ENCODE data around the gene IPCEF1.
A peak's percentile ranks its signal among the peaks of the same experiment; 100 is the strongest.

IPCEF1 gene

DNA sequence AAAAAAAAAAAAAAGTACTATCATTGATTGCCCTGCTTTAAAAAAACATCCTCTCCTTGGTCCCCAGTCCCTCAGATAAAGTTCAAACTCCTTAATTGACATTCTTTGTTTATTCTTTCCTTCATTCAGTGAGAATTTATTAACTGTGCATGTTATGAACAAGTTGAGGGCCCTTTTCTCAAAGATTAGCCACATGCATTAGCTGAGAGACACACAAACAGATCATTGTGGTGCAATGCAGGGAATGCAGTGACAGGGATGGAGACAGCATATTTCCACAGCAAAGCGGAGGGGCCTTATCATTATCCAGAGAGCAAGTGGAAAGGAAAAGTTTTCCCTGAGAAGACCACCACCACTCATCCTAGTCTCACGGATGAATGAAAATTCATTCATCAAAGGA lies 21.9 kb upstream of the IPCEF1 start:
- TF ChIP-seq, protein P1, sequence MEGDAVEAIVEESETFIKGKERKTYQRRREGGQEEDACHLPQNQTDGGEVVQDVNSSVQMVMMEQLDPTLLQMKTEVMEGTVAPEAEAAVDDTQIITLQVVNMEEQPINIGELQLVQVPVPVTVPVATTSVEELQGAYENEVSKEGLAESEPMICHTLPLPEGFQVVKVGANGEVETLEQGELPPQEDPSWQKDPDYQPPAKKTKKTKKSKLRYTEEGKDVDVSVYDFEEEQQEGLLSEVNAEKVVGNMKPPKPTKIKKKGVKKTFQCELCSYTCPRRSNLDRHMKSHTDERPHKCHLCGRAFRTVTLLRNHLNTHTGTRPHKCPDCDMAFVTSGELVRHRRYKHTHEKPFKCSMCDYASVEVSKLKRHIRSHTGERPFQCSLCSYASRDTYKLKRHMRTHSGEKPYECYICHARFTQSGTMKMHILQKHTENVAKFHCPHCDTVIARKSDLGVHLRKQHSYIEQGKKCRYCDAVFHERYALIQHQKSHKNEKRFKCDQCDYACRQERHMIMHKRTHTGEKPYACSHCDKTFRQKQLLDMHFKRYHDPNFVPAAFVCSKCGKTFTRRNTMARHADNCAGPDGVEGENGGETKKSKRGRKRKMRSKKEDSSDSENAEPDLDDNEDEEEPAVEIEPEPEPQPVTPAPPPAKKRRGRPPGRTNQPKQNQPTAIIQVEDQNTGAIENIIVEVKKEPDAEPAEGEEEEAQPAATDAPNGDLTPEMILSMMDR (IDR thresholded peaks at IDR 0.05; ENCODE audit: low read length, missing control alignments): no peak
- no peak overlapping the region for H3K4me3 ChIP-seq (replicated peaks; ENCODE audit: low read depth, low read length)
- DNase-seq (ENCODE audit: low read depth): no peak

DNA sequence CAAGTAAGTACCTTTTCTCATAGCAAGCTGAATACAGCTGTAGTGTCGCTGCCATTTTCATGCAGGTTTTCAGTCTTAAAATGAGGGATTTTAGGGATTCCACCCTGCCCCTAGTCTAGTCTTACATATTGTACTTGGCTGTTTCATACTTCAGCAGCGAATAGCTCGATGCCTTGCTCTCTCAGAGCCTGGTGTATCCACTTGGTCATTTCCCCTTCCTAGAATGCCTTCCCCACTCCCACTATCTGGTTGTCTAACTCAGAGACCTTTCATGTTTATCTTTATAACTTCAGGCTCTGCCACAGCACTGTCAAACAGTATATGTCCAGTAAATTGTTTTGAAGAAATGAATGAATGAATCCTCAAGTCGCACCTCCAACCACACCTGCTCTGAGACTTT lies 21.1 kb upstream of the IPCEF1 start:
- DNase-seq (ENCODE audit: low read depth): no peak
- no peak overlapping the region for H3K4me3 ChIP-seq (replicated peaks; ENCODE audit: low read depth, low read length)
- TF ChIP-seq, protein P1 (IDR thresholded peaks at IDR 0.05; ENCODE audit: low read length, missing control alignments): no peak

DNA sequence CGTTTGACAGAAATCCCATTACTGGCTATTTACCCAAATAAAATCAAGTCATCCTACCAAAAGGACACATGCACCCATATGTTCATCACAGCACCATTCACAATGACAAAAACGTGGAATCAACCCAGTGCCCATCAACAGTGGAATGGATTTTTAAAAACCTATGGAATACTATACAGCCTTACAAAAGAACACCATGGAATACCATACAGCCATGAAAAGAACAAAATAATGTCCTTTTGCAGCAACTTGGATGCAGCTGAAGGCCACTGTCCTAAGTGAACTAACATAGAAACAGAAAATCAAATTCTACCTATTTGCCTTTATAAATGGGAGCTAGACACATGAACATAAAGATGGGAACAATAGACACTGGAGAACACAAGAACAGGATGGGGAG lies 17.4 kb upstream of the IPCEF1 start:
- H3K4me3 ChIP-seq (replicated peaks; ENCODE audit: low read depth, low read length): no peak overlapping the region
- TF ChIP-seq, protein P1 (IDR thresholded peaks at IDR 0.05; ENCODE audit: low read length, missing control alignments): no peak
- DNase-seq (ENCODE audit: low read depth): no peak

DNA sequence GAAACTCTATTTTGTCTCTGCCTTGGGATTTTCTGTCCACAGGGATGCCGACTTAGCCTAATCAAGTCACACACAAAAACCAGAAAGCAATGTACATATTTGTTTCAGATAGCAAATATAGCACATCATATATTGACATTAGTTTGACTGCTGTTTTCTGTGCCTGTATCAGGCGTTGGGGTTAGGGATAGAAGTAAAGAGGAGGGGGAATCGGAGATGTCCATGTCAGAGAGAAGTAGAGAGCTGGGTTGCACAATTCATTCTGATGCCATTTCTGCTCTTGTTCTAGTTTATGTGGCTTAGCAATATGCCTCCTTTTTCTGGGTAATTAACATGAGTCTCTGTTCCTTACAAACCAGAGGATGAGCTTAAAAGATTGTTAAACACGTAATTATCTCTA lies 14.7 kb upstream of the IPCEF1 start:
- no peak for DNase-seq (ENCODE audit: low read depth)

DNA sequence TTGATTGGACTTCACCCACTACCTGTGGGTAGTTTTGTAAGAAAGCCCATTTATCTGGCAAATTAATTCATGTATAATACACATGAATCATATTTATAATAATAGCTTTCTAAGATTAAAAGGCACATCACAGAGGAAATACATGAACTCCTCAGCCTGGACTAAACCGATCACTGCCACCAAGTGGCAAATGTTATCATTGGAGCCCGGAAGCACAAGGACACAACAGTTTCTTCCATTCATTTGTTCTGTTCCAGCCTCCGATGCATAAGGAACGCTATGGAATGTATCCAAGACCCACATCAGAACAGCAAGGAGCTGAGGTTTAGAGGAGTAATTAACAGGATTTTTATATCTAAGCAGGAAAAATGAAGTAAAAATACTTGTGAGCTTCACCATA lies 13.9 kb upstream of the IPCEF1 start:
- TF ChIP-seq, protein P1 (IDR thresholded peaks at IDR 0.05; ENCODE audit: low read length, missing control alignments): peak; percentile 47
- no peak overlapping the region for H3K4me3 ChIP-seq (replicated peaks; ENCODE audit: low read depth, low read length)
- peak; percentile 55 for DNase-seq (ENCODE audit: low read depth)

More for the DNA sequence above, 14.7 kb upstream of the IPCEF1 start:
- TF ChIP-seq, protein P1 (IDR thresholded peaks at IDR 0.05; ENCODE audit: low read length, missing control alignments): no peak
- no peak overlapping the region for H3K4me3 ChIP-seq (replicated peaks; ENCODE audit: low read depth, low read length)

DNA sequence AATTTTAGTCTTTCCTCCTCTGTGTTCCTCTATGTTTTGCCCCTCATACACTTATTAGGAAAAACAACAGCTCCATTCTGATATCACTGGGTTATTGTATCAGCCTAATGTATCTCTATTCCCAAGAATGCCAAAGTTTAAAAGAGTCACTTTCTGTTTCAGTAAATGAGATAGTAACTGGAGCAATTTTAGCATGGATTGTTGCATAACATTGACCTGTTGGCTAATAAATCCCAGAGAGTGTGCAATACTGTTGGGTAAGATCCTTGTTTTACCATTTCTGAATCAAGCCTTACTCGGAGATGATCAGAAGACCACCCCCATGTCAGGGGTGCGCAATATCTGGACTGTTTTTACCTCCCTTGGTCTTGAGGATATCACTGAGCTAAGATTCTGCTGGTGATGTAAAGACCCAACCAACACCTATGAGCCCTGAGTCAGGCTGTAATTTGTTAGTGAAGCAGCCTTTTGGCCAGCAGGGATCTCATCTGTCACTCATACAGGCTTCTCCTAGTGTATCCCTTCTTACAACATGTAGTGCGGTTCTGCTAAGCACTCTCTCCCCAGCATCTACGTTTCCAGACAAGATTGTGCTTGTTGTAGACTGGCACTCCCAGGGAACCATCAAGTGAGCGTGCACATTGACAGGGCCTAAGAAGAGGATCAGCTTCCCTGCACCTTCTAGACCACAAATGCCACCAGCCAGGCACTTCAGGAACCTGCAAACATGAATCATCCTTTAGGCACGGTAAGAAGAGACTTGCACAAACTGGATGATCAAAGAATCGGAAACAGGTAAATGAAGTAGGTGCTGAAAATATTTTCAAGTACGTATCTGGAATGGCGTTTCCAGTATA lies 11.5 kb upstream of the IPCEF1 start:
- TF ChIP-seq, protein P1 (IDR thresholded peaks at IDR 0.05; ENCODE audit: low read length, missing control alignments): no peak
- H3K4me3 ChIP-seq (replicated peaks; ENCODE audit: low read depth, low read length): no peak overlapping the region
- no peak for DNase-seq (ENCODE audit: low read depth)

DNA sequence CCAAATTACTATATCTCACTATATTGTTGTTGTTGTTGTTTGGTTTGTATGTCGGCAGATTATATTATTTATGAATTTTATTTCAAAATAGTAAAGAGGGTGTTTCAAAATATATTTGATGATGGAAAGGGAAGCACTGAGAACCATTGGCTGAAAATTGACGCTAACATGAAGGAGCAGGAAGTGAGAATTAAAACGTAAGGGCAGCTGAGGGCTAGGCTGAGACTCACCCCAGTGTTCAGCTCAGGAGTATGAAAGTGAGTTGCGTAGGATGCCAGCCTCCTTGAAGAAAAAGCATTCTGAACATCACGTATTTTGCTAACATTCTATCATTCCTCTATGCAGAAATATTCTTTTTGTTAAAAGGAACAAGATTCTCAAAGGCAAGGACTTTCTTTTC lies 10.7 kb upstream of the IPCEF1 start:
- TF ChIP-seq, protein P1 (IDR thresholded peaks at IDR 0.05; ENCODE audit: low read length, missing control alignments): no peak
- H3K4me3 ChIP-seq (replicated peaks; ENCODE audit: low read depth, low read length): no peak overlapping the region
- DNase-seq (ENCODE audit: low read depth): no peak
